ENCODE measurements around the gene EMB.
"Not testable (repeated sequence)": the region's sequence is repeated elsewhere in the genome, so short reads cannot be mapped to it uniquely, and the experiment has no call there.

EMB gene

DNA sequence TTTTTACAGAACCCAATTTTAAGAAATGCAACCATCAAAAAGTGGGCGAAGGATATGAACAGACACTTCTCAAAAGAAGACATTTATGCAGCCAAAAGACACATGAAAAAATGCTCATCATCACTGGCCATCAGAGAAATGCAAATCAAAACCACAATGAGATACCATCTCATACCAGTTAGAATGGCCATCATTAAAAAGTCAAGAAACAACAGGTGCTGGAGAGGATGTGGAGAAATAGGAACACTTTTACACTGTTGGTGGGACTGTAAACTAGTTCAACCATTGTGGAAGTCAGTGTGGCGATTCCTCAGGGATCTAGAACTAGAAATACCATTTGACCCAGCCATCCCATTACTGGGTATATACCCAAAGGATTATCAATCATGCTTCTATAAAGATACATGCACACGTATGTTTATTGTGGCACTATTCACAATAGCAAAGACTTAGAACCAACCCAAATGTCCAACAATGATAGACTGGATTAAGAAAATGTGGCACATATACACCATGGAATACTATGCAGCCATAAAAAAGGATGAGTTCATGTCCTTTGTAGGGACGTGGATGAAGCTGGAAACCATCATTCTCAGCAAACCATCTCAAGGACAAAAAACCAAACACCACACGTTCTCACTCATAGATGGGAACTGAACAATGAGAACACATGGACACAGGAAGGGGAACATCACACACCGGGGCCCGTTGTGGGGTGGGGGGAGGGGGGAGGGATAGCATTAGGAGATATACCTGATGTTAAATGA, 19.7 kb downstream of the EMB start:
- not testable (repeated sequence) for DNase-seq (ENCODE audit: low read depth in 2 of 2)

DNA sequence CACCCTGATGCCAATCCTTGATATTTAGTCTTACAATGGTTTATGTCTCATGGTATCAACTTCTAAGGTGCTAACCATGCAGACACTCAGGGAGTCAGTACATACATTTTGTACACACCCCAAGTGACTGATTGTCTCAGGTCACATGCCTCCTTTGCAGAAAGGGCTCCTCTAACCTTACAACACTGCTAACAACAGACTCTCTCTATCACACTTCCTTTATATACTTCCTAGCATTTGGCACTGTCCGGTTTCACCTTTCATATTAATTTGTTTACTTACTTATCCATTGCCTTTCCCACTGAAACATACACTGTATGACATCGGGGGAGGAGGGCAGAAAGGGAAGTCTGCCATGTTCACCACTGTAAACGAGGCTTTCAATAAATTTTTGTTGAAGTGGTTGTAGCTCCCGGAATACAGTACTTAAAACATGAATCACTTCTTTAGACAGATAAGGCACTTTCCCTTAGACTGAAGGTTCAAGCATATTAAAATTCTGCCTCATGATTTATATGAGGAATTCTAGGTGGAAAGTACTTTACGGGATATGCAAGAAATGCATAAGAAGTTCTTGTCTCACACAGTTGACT, 20.6 kb downstream of the EMB start:
- no peak for DNase-seq (ENCODE audit: low read depth in 2 of 2)

DNA sequence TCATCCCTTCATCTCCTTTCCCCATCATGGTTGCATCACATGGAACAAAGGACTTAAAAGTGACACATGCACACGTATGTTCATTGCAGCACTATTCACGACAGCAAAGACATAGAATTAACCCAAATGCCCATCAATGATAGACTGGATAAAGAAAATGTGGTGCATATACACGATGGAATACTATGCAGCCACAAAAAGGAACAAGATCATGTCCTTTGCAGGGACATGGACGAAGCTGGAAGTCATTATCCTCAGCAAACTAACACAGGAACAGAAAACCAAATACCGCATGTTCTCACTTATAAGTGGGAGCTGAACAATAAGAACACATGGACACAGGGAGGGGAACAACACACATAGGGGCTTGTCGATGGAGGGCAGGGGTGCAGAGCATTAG, 21.4 kb downstream of the EMB start:
- not testable (repeated sequence) for DNase-seq (ENCODE audit: low read depth in 2 of 2)

DNA sequence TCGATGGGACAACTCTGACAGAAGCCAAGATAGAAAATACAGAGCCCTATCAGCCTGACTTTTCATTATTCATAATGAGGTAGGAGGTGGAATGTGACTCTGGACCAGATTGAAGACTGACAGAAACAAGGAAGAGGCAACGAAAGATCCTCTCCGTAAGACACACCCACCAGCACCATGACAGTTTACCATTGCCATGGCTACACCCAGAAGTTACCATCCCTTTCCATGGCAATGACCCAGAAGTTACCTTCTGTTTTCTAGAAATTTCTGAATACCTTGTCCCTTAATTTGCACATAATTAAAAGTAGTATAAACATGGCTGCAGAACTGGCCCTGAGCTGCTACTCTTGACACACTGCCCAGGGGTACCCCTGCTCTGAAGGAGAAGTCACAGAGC, 24.5 kb downstream of the EMB start:
- not testable (repeated sequence) for DNase-seq (ENCODE audit: low read depth in 2 of 2)

DNA sequence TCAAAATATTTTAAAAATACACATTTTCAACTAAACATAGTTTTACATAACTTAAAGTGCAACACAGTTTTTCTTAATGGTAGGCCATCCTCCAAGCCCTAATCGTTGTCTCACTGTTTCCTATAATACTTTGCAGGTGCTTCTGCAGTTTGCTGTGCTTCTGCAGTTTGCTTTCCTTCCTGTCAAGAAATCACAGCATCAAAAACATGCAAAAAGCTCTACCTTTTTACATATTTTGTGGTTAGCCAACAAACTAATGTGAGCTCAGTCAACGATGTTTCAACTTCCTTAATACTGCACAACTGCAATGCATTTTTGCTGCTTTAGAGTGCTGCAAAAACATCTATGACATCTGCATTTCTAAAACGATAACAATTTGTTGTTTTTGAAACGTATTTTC, 25.2 kb downstream of the EMB start:
- no peak for DNase-seq (ENCODE audit: low read depth in 2 of 2)

DNA sequence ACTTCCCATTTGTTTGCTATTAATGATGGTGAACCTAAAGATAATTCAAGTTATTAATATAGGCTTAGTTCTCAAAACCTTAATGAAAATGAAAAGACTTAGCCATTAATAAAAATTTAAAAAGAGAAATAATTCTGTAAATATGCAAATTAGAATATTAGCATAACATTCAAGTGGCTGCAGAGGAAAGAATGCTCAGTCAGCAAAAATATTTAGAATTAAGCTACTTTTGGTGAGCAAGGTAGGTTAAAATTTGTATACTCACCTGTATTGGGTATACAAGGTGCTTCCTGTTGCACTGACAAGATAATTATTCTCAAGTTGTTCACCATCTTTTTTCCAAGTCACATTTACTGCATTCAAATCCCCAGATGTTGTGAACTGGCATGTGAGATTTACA, 30.2 kb downstream of the EMB start:
- not testable (repeated sequence) for DNase-seq (ENCODE audit: low read depth in 2 of 2)

DNA sequence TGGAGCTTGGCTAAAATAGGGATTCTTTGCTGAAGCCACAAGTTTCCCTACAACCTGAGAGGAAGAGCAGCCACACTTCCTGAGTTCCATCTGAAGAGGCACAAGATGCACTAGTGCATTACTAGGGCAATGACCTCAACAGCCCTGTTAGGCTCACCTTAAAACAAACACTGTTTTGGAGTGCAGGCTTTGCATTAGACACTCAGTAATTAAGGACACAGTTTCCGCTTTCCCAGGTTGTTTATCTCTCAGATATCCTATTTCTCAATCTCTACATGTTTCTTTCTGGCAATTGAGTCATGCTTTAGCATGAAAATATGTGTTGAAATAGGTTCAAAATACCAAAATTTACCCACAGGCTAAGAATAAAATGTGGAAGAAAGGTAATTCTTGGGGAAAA, 34.2 kb downstream of the EMB start:
- DNase-seq (ENCODE audit: low read depth in 2 of 2): no peak

DNA sequence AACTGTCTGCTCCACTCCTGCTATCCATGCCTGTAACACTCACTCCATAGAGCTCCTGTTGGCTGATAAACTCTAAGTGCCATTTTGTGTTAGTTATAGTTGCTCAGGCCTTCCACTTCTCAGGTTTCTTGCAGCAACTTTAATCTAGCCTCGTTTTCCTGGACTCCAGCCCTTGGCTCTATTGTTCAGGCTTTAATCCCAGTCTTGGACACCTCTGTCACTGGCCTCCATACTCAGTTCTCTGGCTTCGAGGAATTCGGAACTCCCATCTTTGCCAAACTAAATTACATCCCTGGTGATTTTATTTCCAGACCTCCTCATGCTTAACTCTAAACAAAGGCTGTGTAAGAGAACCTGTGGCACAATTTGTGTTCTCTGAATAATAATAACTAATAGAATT, 39.8 kb downstream of the EMB start:
- DNase-seq (ENCODE audit: low read depth in 2 of 2): no peak

DNA sequence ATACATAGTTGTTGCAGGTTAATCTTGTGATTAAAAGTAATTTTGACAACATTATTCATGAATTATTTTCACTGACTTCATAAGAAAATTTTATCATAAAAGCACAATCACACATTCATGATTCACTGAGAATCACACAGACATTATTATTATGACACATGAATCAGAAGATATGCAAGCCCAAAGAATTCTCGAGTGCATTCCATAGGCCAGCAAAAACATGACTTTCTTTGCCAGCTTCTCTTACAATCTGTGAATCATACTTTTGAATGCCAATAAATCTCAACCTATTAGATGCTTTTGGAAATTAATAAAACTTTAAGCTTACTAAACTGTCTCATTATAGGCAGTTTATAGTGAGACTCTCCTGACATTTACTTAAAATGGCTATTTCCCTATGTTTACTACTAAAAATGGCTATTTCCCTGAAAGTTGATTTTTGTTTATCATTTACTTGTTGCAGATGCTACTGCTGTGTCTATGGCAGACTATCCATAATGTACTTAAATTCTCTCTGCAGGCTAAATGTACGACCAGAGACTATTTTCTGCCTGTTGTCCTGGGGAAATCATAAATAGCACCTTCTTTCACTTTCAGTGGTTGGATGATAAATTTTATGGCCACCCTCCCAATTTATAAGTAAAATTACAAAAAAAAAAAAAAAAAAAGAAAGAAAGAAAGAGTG, 47.0 kb downstream of the EMB start:
- DNase-seq (ENCODE audit: low read depth in 2 of 2): not testable (repeated sequence)

DNA sequence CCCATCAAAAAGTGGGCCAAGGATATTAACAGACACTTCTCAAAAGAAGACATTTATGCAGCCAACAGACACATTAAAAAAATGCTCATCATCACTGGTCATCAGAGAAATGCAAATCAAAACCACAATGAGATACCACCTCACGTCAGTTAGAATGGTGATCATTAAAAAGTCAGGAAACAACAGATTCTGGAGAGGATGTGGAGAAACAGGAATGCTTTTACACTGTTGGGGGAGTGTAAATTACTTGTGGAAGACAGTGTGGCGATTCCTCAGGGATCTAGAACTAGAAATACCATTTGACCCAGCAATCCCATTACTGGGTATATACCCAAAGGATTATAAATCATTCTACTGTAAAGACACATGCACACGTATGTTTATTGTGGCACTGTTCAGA, 48.8 kb downstream of the EMB start:
- not testable (repeated sequence) for DNase-seq (ENCODE audit: low read depth in 2 of 2)

DNA sequence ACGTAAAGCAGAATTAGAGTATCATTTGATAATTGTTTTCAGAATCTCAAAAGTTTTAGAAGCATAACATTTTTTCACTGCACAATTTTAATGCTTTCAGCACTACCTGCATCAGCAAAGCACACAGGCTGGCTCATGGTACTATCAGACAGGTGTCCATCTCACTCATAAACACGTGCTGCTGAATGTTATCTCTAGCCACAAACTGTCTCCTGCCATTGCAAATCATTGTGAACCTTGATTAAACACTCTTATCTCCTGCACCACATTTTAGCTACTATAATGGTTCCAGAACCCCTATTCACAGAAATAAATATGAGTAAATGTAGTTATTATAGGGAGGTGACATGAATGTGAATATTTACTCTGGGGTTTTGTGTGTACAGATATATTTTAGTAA, 56.7 kb downstream of the EMB start:
- not testable (repeated sequence) for DNase-seq (ENCODE audit: low read depth in 2 of 2)

DNA sequence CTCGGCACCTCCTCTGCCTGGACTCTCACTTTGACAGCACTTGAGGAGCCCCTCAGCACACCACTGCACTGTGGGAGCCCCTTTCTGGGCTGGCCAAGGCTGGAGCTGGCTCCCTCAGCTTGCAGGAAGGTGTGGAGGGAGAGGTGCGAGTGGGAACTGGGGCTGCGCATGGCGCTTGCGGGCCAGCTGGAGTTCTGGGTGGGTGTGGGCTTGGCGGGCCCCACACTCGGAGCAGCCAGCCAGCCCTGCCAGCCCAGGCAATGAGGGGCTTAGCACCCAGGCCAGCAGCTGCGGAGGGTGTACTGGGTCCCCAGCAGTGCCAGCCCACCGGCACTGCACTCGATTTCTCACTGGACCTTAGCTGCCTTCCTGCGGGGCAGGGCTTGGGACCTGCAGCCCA, 64.4 kb downstream of the EMB start:
- DNase-seq (ENCODE audit: low read depth in 2 of 2): not testable (repeated sequence)

DNA sequence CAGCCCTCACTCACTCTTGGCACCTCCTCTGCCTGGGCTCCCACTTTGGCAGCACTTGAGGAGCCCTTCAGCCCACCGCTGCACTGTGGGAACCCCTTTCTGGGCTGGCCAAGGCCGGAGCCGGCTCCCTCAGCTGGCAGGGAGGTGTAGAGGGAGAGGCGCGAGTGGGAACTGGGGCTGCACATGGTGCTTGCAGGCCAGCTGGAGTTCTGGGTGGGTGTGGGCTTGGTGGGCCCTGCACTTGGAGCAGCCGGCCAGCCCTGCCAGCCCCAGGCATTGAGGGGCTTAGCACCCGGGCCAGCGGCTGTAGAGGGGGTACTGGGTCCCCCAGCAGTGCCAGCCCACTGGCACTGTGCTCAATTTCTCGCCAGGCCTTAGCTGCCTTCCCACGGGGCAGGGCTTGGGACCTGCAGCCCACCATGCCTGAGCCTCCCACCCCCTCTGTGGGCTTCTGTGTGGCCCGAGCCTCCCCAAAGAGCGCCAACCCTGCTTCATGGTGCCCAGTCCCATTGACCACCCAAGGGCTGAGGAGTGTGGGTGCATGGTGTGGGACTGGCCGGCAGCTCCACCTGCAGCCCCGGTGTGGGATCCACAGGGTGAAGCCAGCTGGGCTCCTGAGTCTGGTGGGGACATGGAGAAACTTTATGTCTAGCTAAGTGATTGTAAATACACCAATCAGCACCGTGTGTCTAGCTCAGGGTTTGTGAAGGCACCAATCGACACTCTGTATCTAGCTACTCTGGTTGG, 71.6 kb downstream of the EMB start:
- DNase-seq (ENCODE audit: low read depth in 2 of 2): not testable (repeated sequence)

DNA sequence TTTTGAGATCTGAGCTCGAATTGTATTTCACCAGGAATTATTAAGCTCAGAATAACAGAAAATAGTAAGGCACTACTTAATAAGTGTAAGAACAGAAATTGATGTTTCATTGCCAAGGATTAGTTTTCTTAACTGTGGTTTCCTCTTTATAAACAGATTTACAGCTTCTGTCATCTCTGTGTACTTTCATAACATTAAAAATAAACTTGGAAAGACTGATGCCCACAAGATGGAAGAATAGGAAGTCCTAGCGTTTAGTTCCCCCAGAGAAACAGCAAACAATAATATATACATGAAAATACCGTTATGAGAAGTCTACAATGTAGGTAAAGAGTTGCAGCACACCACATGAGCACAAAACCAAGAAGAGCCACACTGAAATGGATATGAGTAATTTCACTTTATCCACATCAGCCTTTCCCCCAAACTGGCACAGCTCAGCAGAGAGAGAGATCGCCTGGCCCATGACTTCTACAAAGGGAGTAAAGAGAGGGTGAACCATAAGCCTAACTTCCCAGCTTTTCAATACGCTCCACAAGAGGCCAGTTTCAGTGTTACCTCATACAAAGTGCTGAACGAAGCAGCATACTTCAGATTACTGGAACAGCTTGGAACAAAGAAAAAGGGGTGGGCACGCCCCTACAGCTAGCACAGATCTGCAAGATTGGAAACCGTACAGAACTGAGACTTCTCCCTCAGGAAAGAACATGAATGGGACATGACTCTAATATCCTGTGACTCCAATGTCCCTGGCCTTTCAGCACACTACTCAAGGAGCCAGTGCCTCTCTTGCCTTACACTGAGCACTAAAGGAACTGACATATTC, 75.4 kb downstream of the EMB start:
- no peak for DNase-seq (ENCODE audit: low read depth in 2 of 2)

DNA sequence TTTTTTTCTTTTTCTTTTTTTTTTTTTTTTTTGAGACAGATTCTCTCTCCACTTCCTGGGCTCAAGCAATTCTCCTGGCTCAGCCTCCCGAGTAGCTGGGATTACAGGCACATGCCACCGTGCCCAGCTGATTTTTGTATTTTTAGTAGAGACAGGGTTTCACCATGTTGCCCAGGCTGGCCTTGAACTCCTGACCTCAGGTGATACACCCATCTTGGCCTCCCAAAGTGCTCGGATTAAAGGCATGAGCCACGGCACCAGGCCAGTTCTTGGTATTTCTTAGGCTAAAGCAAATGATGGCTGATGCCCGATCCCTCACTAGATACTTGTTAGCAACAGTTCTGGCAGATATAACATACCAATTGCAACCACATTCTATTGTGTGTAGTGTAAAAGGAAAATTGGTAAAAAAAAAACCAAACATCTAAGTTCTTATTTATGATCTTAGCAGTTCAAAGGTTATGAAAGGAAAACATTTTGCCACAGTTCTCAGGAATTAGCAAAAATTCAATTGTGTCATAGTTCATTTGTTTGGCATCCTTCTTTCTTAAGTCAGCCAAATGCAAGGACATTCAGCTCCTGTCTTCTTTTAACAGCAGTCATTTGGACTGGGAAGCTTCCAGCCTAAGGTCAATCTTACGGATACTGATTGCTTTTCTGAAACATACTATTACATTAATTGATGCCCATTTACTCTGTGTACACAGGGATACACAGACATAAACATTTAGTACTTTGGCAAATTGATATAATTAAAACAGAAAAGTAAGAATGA, 76.4 kb downstream of the EMB start:
- DNase-seq (ENCODE audit: low read depth in 2 of 2): not testable (repeated sequence)

DNA sequence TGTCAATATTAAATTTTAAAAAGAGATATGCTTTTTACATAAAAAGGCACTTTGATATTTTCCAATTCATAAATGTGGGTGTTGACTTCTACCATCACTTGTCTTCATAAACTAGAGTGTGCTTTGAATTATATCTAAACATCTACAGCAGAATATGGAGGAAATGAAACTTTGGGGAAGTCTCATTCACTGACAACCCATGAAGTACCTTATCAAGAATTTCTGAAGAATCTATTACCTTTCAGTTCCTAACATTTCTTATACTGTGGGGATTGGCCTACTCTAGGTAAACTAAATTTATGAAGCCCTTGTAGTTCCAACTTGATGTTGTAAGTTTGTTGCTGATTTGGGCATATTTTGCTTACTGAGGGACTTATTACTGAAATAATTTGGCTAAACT, 81.9 kb downstream of the EMB start:
- DNase-seq (ENCODE audit: low read depth in 2 of 2): no peak

DNA sequence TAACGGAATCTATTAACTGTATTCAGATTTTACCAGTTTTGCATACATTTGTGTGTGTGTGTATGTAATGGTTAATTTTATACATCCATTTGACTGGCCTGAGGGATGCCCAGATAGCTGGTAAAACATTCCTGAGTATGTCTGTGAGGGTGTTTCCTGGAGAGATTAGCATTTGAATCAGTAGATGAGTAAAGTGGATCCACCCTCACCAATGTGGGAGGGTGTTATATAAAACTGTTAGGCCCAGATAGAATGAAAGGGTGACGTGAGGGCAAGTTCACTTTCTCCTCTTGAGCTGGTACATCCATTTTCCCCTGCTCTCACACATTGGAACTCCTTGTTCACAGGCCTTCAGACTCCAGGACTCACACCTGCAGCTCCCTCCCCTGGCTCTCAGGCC, 88.7 kb downstream of the EMB start:
- DNase-seq (ENCODE audit: low read depth in 2 of 2): no peak

Data from stimulated activated CD8-positive, alpha-beta memory T cell treated with anti-CD3 and anti-CD28 coated beads, Interleukin-15, amount 100 ng/mL, for 4 hours (primary cell).